ENCODE results near the gene C1orf146. TPM values are rescaled to one million over a fixed set of nuclear protein-coding genes. Genes with fewer than 3 reads are reported as not detected.
A peak's percentile ranks its signal among the peaks of the same experiment; 100 is the strongest.
"Not testable (repeated sequence)": the region's sequence is repeated elsewhere in the genome, so short reads cannot be mapped to it uniquely, and the experiment has no call there.

The C1orf146 gene
- total and polyA plus RNA-seq, 3 donors from 2014 or later, result 3.2 to 11.1 (median 8.0) TPM

GRCh38 chr1:92277105-92277723 is 59.5 kb downstream of the C1orf146 start:
- 95 to 100% methylated on average over 4 of the region's 4 CpGs for WGBS, 2 donors

GRCh38 chr1:92279781-92280180 is 62.1 kb downstream of the C1orf146 start:
- H3K27ac ChIP-seq; H3K4me3 ChIP-seq; intact Hi-C loops (cut with DNase I; ENCODE audit: low total_unique reads); DNase-seq; H3K27me3 ChIP-seq; H3K9me3 ChIP-seq; H3K4me1 ChIP-seq; H3K36me3 ChIP-seq (ENCODE audit: low read depth, missing control alignments): not testable (repeated sequence)
- 94% methylated on average over 11 to 15 of the region's 15 CpGs for WGBS, 2 donors

More at GRCh38 chr1:92277105-92277723, 59.5 kb downstream of the C1orf146 start:
- no peak for TF ChIP-seq POLR2A (IDR thresholded peaks at IDR 0.05)
- H3K36me3 ChIP-seq (ENCODE audit: low read depth, missing control alignments), result no peaks in the 10 kb centered on the region
- intact Hi-C loops (cut with DNase I; ENCODE audit: low total_unique reads), result no loop called here
- no peak overlapping the region for H3K27ac ChIP-seq
- H3K4me3 ChIP-seq, result no peak overlapping the region
- H3K9me3 ChIP-seq, result no peaks in the 10 kb centered on the region
- DNase-seq, result no peak
- no peaks in the 10 kb centered on the region for H3K27me3 ChIP-seq
- H3K4me1 ChIP-seq, result no peaks in the 10 kb centered on the region

DNA sequence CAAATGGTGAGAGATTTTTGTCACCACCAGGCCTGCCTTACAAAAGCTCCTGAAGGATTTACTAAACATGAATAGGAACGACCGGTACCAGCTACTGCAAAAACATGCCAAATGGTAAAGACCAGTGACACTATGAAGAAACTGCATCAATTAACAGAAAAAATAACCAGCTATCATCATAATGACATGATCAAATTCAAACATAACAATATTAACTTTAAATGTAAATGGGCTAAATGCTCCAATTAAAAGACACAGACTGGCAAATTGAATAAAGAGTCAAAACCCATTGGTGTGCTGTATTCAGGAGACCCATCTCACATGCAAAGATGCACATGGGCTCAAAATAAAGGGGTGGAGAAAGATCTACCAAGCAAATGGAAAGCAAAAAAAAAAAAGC is 63.7 kb downstream of the C1orf146 start:
- H3K27ac ChIP-seq; H3K9me3 ChIP-seq; DNase-seq; H3K27me3 ChIP-seq; H3K4me1 ChIP-seq; intact Hi-C loops (cut with DNase I; ENCODE audit: low total_unique reads); H3K36me3 ChIP-seq (ENCODE audit: low read depth, missing control alignments); H3K4me3 ChIP-seq: not testable (repeated sequence)
- WGBS, 2 donors, result 97 to 100% methylated on average over 2 of the region's 2 CpGs

DNA sequence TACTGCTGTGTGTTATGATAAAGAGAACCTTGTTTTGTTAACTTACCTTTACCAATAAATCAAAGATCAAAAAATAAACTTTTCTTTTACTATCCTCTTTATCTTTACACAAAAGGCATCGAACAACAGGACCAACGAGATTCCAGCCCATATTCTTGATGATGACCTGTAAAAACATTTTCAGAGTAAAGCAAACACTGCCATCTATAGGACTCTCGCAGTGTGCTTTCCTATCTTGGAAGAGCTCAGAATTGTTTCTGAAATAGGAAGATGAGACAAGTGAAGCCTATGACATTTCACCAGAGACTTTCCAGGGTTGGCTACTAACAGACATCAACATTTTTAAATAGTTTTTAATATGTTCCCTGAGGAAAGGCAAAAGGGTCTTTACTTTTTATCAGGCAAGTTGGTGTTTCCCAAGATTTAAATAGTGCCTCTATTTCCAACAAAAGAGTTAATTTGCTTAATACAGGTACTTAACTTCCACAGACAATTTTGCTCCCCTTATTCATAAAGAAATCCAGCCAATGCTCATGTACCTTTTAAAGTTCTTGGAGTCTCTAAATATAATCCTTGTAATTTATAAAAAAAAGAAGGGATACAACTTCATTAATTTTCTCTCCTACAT is 73.8 kb downstream of the C1orf146 start:
- H3K4me1 ChIP-seq, result no peaks in the 10 kb centered on the region
- no peaks in the 10 kb centered on the region for H3K36me3 ChIP-seq (ENCODE audit: low read depth, missing control alignments)
- intact Hi-C loops (cut with DNase I; ENCODE audit: low total_unique reads), result no loop called here
- H3K9me3 ChIP-seq, result no peaks in the 10 kb centered on the region
- 25 to 53% methylated on average over 3 of the region's 3 CpGs for WGBS, 2 donors
- H3K27ac ChIP-seq, result no peak overlapping the region
- no peak overlapping the region for H3K4me3 ChIP-seq
- TF ChIP-seq, protein P1, sequence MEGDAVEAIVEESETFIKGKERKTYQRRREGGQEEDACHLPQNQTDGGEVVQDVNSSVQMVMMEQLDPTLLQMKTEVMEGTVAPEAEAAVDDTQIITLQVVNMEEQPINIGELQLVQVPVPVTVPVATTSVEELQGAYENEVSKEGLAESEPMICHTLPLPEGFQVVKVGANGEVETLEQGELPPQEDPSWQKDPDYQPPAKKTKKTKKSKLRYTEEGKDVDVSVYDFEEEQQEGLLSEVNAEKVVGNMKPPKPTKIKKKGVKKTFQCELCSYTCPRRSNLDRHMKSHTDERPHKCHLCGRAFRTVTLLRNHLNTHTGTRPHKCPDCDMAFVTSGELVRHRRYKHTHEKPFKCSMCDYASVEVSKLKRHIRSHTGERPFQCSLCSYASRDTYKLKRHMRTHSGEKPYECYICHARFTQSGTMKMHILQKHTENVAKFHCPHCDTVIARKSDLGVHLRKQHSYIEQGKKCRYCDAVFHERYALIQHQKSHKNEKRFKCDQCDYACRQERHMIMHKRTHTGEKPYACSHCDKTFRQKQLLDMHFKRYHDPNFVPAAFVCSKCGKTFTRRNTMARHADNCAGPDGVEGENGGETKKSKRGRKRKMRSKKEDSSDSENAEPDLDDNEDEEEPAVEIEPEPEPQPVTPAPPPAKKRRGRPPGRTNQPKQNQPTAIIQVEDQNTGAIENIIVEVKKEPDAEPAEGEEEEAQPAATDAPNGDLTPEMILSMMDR (IDR thresholded peaks at IDR 0.05), result peak in 2 of 3 experiments; percentile 28 to 54
- TF ChIP-seq POLR2A (IDR thresholded peaks at IDR 0.05), result no peak
- no peak for DNase-seq
- H3K27me3 ChIP-seq, result no peaks in the 10 kb centered on the region

Other genes starting within 250 kb of the C1orf146 start
- gene EPHX4, start 187.9 kb upstream of the C1orf146 start, total RNA-seq, result 1 to 10 TPM; 1.1 to 2.0 TPM
- gene EPHX4, start 187.9 kb upstream of the C1orf146 start, polyA plus RNA-seq (ENCODE audit: insufficient read depth, low read depth, low replicate concordance), result 1.9 TPM
- not detected for gene SETSIP, start 142.5 kb upstream of the C1orf146 start, total RNA-seq
- gene SETSIP, start 142.5 kb upstream of the C1orf146 start, polyA plus RNA-seq (ENCODE audit: insufficient read depth, low read depth, low replicate concordance), result not detected
- 10 to 100 TPM; 14.6 to 15.3 TPM for gene BTBD8, start 137.6 kb upstream of the C1orf146 start, total RNA-seq
- 4.5 TPM for gene BTBD8, start 137.6 kb upstream of the C1orf146 start, polyA plus RNA-seq (ENCODE audit: insufficient read depth, low read depth, low replicate concordance)
- gene GLMN, start 81.1 kb downstream of the C1orf146 start, total RNA-seq, result 10 to 100 TPM; 12.8 to 14.2 TPM
- gene GLMN, start 81.1 kb downstream of the C1orf146 start, polyA plus RNA-seq (ENCODE audit: insufficient read depth, low read depth, low replicate concordance), result 9.5 TPM
- gene RPAP2, start 81.1 kb downstream of the C1orf146 start, total RNA-seq, result 1 to 10 TPM; 5.8 to 6.1 TPM
- 14.5 TPM for gene RPAP2, start 81.1 kb downstream of the C1orf146 start, polyA plus RNA-seq (ENCODE audit: insufficient read depth, low read depth, low replicate concordance)

Measured in testis (tissue), 3 donors.